C4-2B (cell line): Measurements from ENCODE around the gene IFT80.

Experiments
- ZFX ChIP-seq: fragments of 450-650 bp; IDR thresholded peaks from 2 replicates; pipeline ENCODE4 v1.6.1; 2017
- TF ChIP-seq, protein P1 (sequence below): fragments of 450-650 bp; conservative IDR thresholded peaks from 2 replicates; pipeline ENCODE4 v1.5.1; 2017; ENCODE audit warnings: mild to moderate bottlenecking

DNA sequence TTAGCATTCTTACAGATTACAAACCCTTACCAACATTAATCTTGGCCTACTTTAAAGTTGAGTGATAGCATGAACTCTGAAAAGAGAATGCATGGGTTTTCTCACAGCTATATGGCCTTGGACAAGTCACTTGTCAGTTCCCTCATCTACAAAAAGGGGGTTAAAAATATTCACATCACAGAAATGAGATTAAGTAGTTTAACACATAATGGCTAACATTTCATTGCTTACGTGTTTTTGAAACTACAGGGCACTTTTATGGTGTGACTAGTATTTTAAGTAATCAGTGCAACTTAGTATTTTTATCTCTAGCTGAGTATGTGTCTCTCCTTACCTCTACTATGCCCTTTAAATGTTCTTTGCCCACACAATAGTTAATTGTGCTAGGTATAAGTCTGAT lies 36.7 kb upstream of the IFT80 start:
- TF ChIP-seq, protein P1, sequence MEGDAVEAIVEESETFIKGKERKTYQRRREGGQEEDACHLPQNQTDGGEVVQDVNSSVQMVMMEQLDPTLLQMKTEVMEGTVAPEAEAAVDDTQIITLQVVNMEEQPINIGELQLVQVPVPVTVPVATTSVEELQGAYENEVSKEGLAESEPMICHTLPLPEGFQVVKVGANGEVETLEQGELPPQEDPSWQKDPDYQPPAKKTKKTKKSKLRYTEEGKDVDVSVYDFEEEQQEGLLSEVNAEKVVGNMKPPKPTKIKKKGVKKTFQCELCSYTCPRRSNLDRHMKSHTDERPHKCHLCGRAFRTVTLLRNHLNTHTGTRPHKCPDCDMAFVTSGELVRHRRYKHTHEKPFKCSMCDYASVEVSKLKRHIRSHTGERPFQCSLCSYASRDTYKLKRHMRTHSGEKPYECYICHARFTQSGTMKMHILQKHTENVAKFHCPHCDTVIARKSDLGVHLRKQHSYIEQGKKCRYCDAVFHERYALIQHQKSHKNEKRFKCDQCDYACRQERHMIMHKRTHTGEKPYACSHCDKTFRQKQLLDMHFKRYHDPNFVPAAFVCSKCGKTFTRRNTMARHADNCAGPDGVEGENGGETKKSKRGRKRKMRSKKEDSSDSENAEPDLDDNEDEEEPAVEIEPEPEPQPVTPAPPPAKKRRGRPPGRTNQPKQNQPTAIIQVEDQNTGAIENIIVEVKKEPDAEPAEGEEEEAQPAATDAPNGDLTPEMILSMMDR, result no peak
- TF ChIP-seq ZFX, result no peak
